Activated CD4-positive, CD25-positive, alpha-beta regulatory T cell treated with anti-CD3 and anti-CD28 coated beads, Interleukin-2, amount 50 U/mL, for 16 hours (primary cell): ENCODE results near the gene ABLIM1.

ENCODE experiments used
- DNase-seq: peaks from one replicate; pipeline ENCODE4 v3.0.0-alpha.2; 2020; ENCODE audit warnings: low read depth, low spot score

The ABLIM1 gene

GRCh38 chr10:114624422-114624821 is 33.7 kb downstream of the ABLIM1 start:
- DNase-seq, result no peak

GRCh38 chr10:114623661-114624294 is 34.3 kb downstream of the ABLIM1 start:
- no peak for DNase-seq

GRCh38 chr10:114623155-114623554 is 34.9 kb downstream of the ABLIM1 start:
- DNase-seq, result no peak

GRCh38 chr10:114618722-114619121 is 39.4 kb downstream of the ABLIM1 start:
- no peak for DNase-seq

GRCh38 chr10:114616516-114616915 is 41.6 kb downstream of the ABLIM1 start:
- DNase-seq, result no peak

- no peak for DNase-seq
These were observed 42.0 kb downstream of the ABLIM1 start for GRCh38 chr10:114616103-114616502.

- DNase-seq, result no peak
These were observed 42.5 kb downstream of the ABLIM1 start for GRCh38 chr10:114615600-114616007.

- no peak for DNase-seq
These were observed 44.7 kb downstream of the ABLIM1 start for GRCh38 chr10:114613237-114613979.

GRCh38 chr10:114611617-114612016 is 46.5 kb downstream of the ABLIM1 start:
- DNase-seq, result no peak

- no peak for DNase-seq
These were observed 48.3 kb downstream of the ABLIM1 start for GRCh38 chr10:114609518-114610426.

GRCh38 chr10:114607358-114607998 is 50.6 kb downstream of the ABLIM1 start:
- no peak for DNase-seq

- no peak for DNase-seq
These were observed 52.8 kb downstream of the ABLIM1 start for GRCh38 chr10:114605155-114605797.

GRCh38 chr10:114604357-114605130 is 53.5 kb downstream of the ABLIM1 start:
- DNase-seq, result no peak

GRCh38 chr10:114603948-114604347 is 54.1 kb downstream of the ABLIM1 start:
- no peak for DNase-seq

- no peak for DNase-seq
These were observed 54.8 kb downstream of the ABLIM1 start for GRCh38 chr10:114603303-114603702.

- no peak for DNase-seq
These were observed 58.0 kb downstream of the ABLIM1 start for GRCh38 chr10:114600057-114600456.

- no peak for DNase-seq
These were observed 61.3 kb downstream of the ABLIM1 start for GRCh38 chr10:114596793-114597192.

- no peak for DNase-seq
These were observed 64.1 kb downstream of the ABLIM1 start for GRCh38 chr10:114593816-114594468.

GRCh38 chr10:114593240-114593792 is 64.8 kb downstream of the ABLIM1 start:
- DNase-seq, result no peak

GRCh38 chr10:114590993-114591392 is 67.1 kb downstream of the ABLIM1 start:
- DNase-seq, result no peak
